A549 treated with dexamethasone at 1 μM for 4 hours (cell line): Measurements from ENCODE around the gene HSD11B2. TPM values are rescaled to one million over a fixed set of nuclear protein-coding genes. Genes with fewer than 3 reads are reported as not detected.

Experiments
- total RNA-seq: library from RNA; stranded (reverse); fragments of 200-300 nt; extraction: Qiagen RNA extraction; gene quantifications from 5 replicates; pipeline ENCODE4 v1.2.3, GENCODE V29; 2022

The HSD11B2 gene
- total RNA-seq = 1.6 to 3.3 TPM (median 2.4 TPM) in 5 replicates

GRCh38 chr16:67430977-67431774, at the start of gene HSD11B2:
Gene HSD11B2 (plus strand): TSS chr16:67431121. CDS start chr16:67431249, 128 bp downstream.

GRCh38 chr16:67393111-67393787, 37.7 kb upstream of the HSD11B2 start, which contains the start of gene TPPP3:
Gene TPPP3 (minus strand): TSS chr16:67393498. CDS start chr16:67391111, 2,387 bp downstream.

GRCh38 chr16:67415872-67416793, 14.8 kb upstream of the HSD11B2 start, which contains the start of gene ZDHHC1:
Gene ZDHHC1 (minus strand): TSS chr16:67416477. CDS start chr16:67407775, 8,702 bp downstream.

GRCh38 chr16:67480833-67481560, 50.1 kb downstream of the HSD11B2 start, which contains the start of gene ATP6V0D1:
Gene ATP6V0D1 (minus strand): TSS chr16:67481157. CDS start chr16:67481086, 71 bp downstream.

GRCh38 chr16:67483150-67483549, 52.2 kb downstream of the HSD11B2 start, which contains the start of gene AGRP:
Gene AGRP (minus strand): TSS chr16:67483547. CDS start chr16:67483398, 149 bp downstream.

Other genes starting within 250 kb of the HSD11B2 start
- 4.4 to 8.0 TPM (median 6.2 TPM) in 5 replicates for gene MATCAP1, start 247.2 kb upstream of the HSD11B2 start, total RNA-seq
- gene EXOC3L1, start 241.0 kb upstream of the HSD11B2 start, total RNA-seq = 0.05 to 0.21 TPM (median 0.06 TPM) in 5 replicates
- gene E2F4, start 239.0 kb upstream of the HSD11B2 start, total RNA-seq = 77.3 to 103 TPM (median 101 TPM) in 5 replicates
- gene ELMO3, start 232.0 kb upstream of the HSD11B2 start, total RNA-seq = 0.59 to 1.7 TPM (median 0.98 TPM) in 5 replicates
- gene TMEM208, start 204.0 kb upstream of the HSD11B2 start, total RNA-seq = 77.9 to 91.6 TPM (median 80.0 TPM) in 5 replicates
- 31.3 to 53.0 TPM (median 49.4 TPM) in 5 replicates for gene FHOD1, start 183.6 kb upstream of the HSD11B2 start, total RNA-seq
- gene SLC9A5, start 182.1 kb upstream of the HSD11B2 start, total RNA-seq = 0.87 to 1.7 TPM (median 1.4 TPM) in 5 replicates
- gene PLEKHG4, start 151.6 kb upstream of the HSD11B2 start, total RNA-seq = 10.1 to 14.2 TPM (median 12.5 TPM) in 5 replicates
- gene KCTD19, start 104.4 kb upstream of the HSD11B2 start, total RNA-seq = 0.11 to 0.47 TPM (median 0.34 TPM) in 5 replicates
- gene LRRC36, start 104.3 kb upstream of the HSD11B2 start, total RNA-seq = 0.11 to 0.14 TPM in 2 of 5 replicates, not detected in the others
- gene TPPP3, start 37.6 kb upstream of the HSD11B2 start, total RNA-seq = 9.2 to 13.3 TPM (median 12.4 TPM) in 5 replicates
- gene ZDHHC1, start 14.6 kb upstream of the HSD11B2 start, total RNA-seq = 4.6 to 7.4 TPM (median 5.5 TPM) in 5 replicates
- 103 to 118 TPM (median 107 TPM) in 5 replicates for gene ATP6V0D1, start 50.0 kb downstream of the HSD11B2 start, total RNA-seq
- gene AGRP, start 52.4 kb downstream of the HSD11B2 start, total RNA-seq = 0.13 TPM in 1 of 5 replicates, not detected in the others
- gene RIPOR1, start 97.7 kb downstream of the HSD11B2 start, total RNA-seq = 36.3 to 42.3 TPM (median 38.6 TPM) in 5 replicates
- gene CTCF, start 131.4 kb downstream of the HSD11B2 start, total RNA-seq = 32.2 to 41.6 TPM (median 39.0 TPM) in 5 replicates
- gene CARMIL2, start 214.0 kb downstream of the HSD11B2 start, total RNA-seq = 1.5 to 2.6 TPM (median 2.0 TPM) in 5 replicates
- gene ACD, start 229.1 kb downstream of the HSD11B2 start, total RNA-seq = 26.7 to 36.7 TPM (median 33.8 TPM) in 5 replicates
- 1.7 to 2.8 TPM (median 2.2 TPM) in 5 replicates for gene PARD6A, start 229.8 kb downstream of the HSD11B2 start, total RNA-seq
- 7.4 to 10.9 TPM (median 9.7 TPM) in 5 replicates for gene ENKD1, start 235.6 kb downstream of the HSD11B2 start, total RNA-seq
- gene C16orf86, start 235.7 kb downstream of the HSD11B2 start, total RNA-seq = 0.06 to 0.14 TPM (median 0.10 TPM) in 3 of 5 replicates, not detected in the others